GM19328 (cell line): Measurements from ENCODE around the gene ZNF735.
"Not testable (repeated sequence)": the region's sequence is repeated elsewhere in the genome, so short reads cannot be mapped to it uniquely, and the experiment has no call there.

Source experiments
- ATAC-seq: cut with Tn5 transposase; IDR thresholded peaks from one replicate; pipeline ENCODE4 v1.9.1; 2021; ENCODE audit warnings: mild to moderate bottlenecking, moderate library complexity; ENCODE audit not compliant: unreplicated experiment

ZNF735 gene

GRCh38 chr7:64206903-64207302, at the start of gene ZNF735:
ZNF735 (plus strand) TSS chr7:64207203; CDS start chr7:64207203, 0 bp downstream.
- no peak for ATAC-seq

- ATAC-seq, result not testable (repeated sequence)
Measured at GRCh38 chr7:64170974-64171373, 36.0 kb upstream of the ZNF735 start.

- no peak for ATAC-seq
Measured at GRCh38 chr7:64174328-64174727, 32.7 kb upstream of the ZNF735 start.

GRCh38 chr7:64174941-64175340, 32.1 kb upstream of the ZNF735 start:
- no peak for ATAC-seq

- no peak for ATAC-seq
Measured at GRCh38 chr7:64180989-64181388, 26.0 kb upstream of the ZNF735 start.

GRCh38 chr7:64181586-64181985, 25.4 kb upstream of the ZNF735 start:
- ATAC-seq, result no peak

GRCh38 chr7:64182036-64182790, 24.8 kb upstream of the ZNF735 start:
- no peak for ATAC-seq

- ATAC-seq, result no peak
Measured at GRCh38 chr7:64183126-64183742, 23.8 kb upstream of the ZNF735 start.

GRCh38 chr7:64183827-64184372, 23.1 kb upstream of the ZNF735 start:
- ATAC-seq, result no peak

- no peak for ATAC-seq
Measured at GRCh38 chr7:64184376-64184775, 22.6 kb upstream of the ZNF735 start.

- no peak for ATAC-seq
Measured at GRCh38 chr7:64187408-64187807, 19.6 kb upstream of the ZNF735 start.

GRCh38 chr7:64192148-64192704, 14.8 kb upstream of the ZNF735 start:
- no peak for ATAC-seq

- ATAC-seq, result no peak
Measured at GRCh38 chr7:64192775-64193174, 14.2 kb upstream of the ZNF735 start.

GRCh38 chr7:64219710-64220298, 12.8 kb downstream of the ZNF735 start:
- not testable (repeated sequence) for ATAC-seq

GRCh38 chr7:64223366-64223765, 16.4 kb downstream of the ZNF735 start:
- ATAC-seq, result no peak

GRCh38 chr7:64228174-64228573, 21.2 kb downstream of the ZNF735 start, which contains the start of gene ZNF679:
ZNF679 (plus strand) TSS chr7:64228474; CDS start chr7:64249118, 20,644 bp downstream.
- not testable (repeated sequence) for ATAC-seq

GRCh38 chr7:64266341-64266919, 59.4 kb downstream of the ZNF735 start:
- no peak for ATAC-seq
